Activated naive CD8-positive, alpha-beta T cell treated with anti-CD3 and anti-CD28 coated beads, Interleukin-2, amount 10 ng/mL, durations not matched to agents 7 days and 5 days (primary cell): Measurements from ENCODE around the gene CLCN6. TPM values are rescaled to one million over a fixed set of nuclear protein-coding genes. Genes with fewer than 3 reads are reported as not detected.

Experiments
- ATAC-seq: fragments of 150-1000 bp; cut with Tn5 transposase; one replicate; pipeline ENCODE4 v1.10.0; 2021; ENCODE audit warnings: low read depth, moderate library complexity
- POLR2A ChIA-PET: fragments of 350-600 bp; sonication (Branson Sonifier 250); formaldehyde crosslinking; loops from one replicate; lab custom pipeline; 2021; ENCODE audit warnings: antibody characterized with exemption; lab: Charles Lee
- DNase-seq: peaks from one replicate; pipeline ENCODE4 v3.0.0; 2021
- H3K27ac Mint-ChIP-seq: one replicate; pipeline ENCODE4 v1.8.0; 2022; ENCODE audit warnings: mild to moderate bottlenecking, mixed read lengths
- H3K27me3 Mint-ChIP-seq: one replicate; pipeline ENCODE4 v1.8.0; 2022; ENCODE audit warnings: mild to moderate bottlenecking, moderate library complexity, mixed read lengths
- H3K36me3 Mint-ChIP-seq: one replicate; pipeline ENCODE4 v1.8.0; 2021; ENCODE audit warnings: mild to moderate bottlenecking, mixed read lengths
- H3K4me1 Mint-ChIP-seq: one replicate; pipeline ENCODE4 v1.8.0; 2021; ENCODE audit warnings: mixed read lengths
- H3K4me3 Mint-ChIP-seq: one replicate; pipeline ENCODE4 v1.8.0; 2022; ENCODE audit warnings: mild to moderate bottlenecking, moderate library complexity, mixed read lengths
- H3K9me3 Mint-ChIP-seq: one replicate; pipeline ENCODE4 v1.8.0; 2021; ENCODE audit warnings: mixed read lengths
- total RNA-seq, 2 experiments: library from RNA; stranded (reverse); gene quantifications; one replicate each; pipeline ENCODE4 v1.2.3, GENCODE V29; 2021

The CLCN6 gene
- total RNA-seq, 2 experiments from 2014 or later = 21.9 to 25.5 TPM

- H3K4me3 Mint-ChIP-seq = no peak overlapping the region
- peaks cover 11% of the 10 kb centered on the region for H3K27me3 Mint-ChIP-seq
- no peaks in the 10 kb centered on the region for H3K9me3 Mint-ChIP-seq
- no peak for DNase-seq
- ATAC-seq = no peak
- H3K4me1 Mint-ChIP-seq = peaks cover 5% of the 10 kb centered on the region
- H3K36me3 Mint-ChIP-seq = no peaks in the 10 kb centered on the region
- POLR2A ChIA-PET = interaction anchor here (1.9 kb wide), 1 partner anchor 28 kb away, joined by 5 read pairs; no protein-coding TSS in a partner anchor
- H3K27ac Mint-ChIP-seq = no peak overlapping the region
Measured at GRCh38 chr1:11879311-11880180, 73.6 kb downstream of the CLCN6 start.

GRCh38 chr1:11880181-11880575, 74.2 kb downstream of the CLCN6 start:
- no peaks in the 10 kb centered on the region for H3K9me3 Mint-ChIP-seq
- no peak overlapping the region for H3K4me3 Mint-ChIP-seq
- ATAC-seq = no peak
- peaks cover 11% of the 10 kb centered on the region for H3K27me3 Mint-ChIP-seq
- no peak overlapping the region for H3K27ac Mint-ChIP-seq
- no peaks in the 10 kb centered on the region for H3K36me3 Mint-ChIP-seq
- POLR2A ChIA-PET = no interaction called here
- H3K4me1 Mint-ChIP-seq = peaks cover 5% of the 10 kb centered on the region
- no peak for DNase-seq

- POLR2A ChIA-PET = interaction anchor here (1.9 kb wide), 1 partner anchor 27 kb away, joined by 7 read pairs; no protein-coding TSS in a partner anchor
- H3K4me3 Mint-ChIP-seq = no peak overlapping the region
Measured at GRCh38 chr1:11880911-11881748, 75.1 kb downstream of the CLCN6 start.

GRCh38 chr1:11881749-11882441, 75.9 kb downstream of the CLCN6 start:
- DNase-seq (no peak), ATAC-seq (no peak)
- Mint-ChIP-seq H3K27ac (peak overlapping the region; percentile 15), H3K36me3 (no peaks in the 10 kb centered on the region), H3K4me3 (no peak overlapping the region), H3K27me3 (peaks cover 6% of the 10 kb centered on the region), H3K9me3 (no peaks in the 10 kb centered on the region), H3K4me1 (peaks cover 5% of the 10 kb centered on the region)
- POLR2A ChIA-PET = interaction anchor here (1.9 kb wide), 1 partner anchor 26 kb away, joined by 7 read pairs; no protein-coding TSS in a partner anchor

More at GRCh38 chr1:11880911-11881748, 75.1 kb downstream of the CLCN6 start:
- Mint-ChIP-seq H3K4me1 (peaks cover 5% of the 10 kb centered on the region), H3K9me3 (no peaks in the 10 kb centered on the region), H3K27ac (no peak overlapping the region), H3K27me3 (peaks cover 11% of the 10 kb centered on the region), H3K36me3 (no peaks in the 10 kb centered on the region)
- DNase-seq (no peak), ATAC-seq (no peak)

- Mint-ChIP-seq H3K27ac (no peak overlapping the region), H3K27me3 (peaks cover 6% of the 10 kb centered on the region), H3K4me1 (peaks cover 5% of the 10 kb centered on the region), H3K36me3 (no peaks in the 10 kb centered on the region), H3K9me3 (no peaks in the 10 kb centered on the region), H3K4me3 (no peak overlapping the region)
- peak; percentile 85 for ATAC-seq
- POLR2A ChIA-PET = interaction anchor here (1.9 kb wide), 1 partner anchor 25 kb away, joined by 7 read pairs; no protein-coding TSS in a partner anchor
- DNase-seq = no peak
Measured at GRCh38 chr1:11882814-11883538, 77.0 kb downstream of the CLCN6 start.

GRCh38 chr1:11885916-11886315, 79.9 kb downstream of the CLCN6 start:
- Mint-ChIP-seq H3K27me3 (peaks cover 7% of the 10 kb centered on the region), H3K9me3 (no peaks in the 10 kb centered on the region), H3K4me3 (no peak overlapping the region), H3K4me1 (peaks cover 5% of the 10 kb centered on the region), H3K36me3 (no peaks in the 10 kb centered on the region), H3K27ac (no peak overlapping the region)
- POLR2A ChIA-PET = interaction anchor here (1.9 kb wide), 1 partner anchor 22 kb away, joined by 11 read pairs; no protein-coding TSS in a partner anchor
- no peak for ATAC-seq
- no peak for DNase-seq

GRCh38 chr1:11886986-11887665, 81.1 kb downstream of the CLCN6 start:
- DNase-seq (no peak), ATAC-seq (no peak)
- H3K4me3 Mint-ChIP-seq = no peak overlapping the region
- POLR2A ChIA-PET = interaction anchor here (1.4 to 1.9 kb wide), 2 partner anchors 21 to 23 kb away, joined by 7 to 11 read pairs; no protein-coding TSS in a partner anchor
- no peaks in the 10 kb centered on the region for H3K9me3 Mint-ChIP-seq
- peaks cover 5% of the 10 kb centered on the region for H3K4me1 Mint-ChIP-seq
- peaks cover 5% of the 10 kb centered on the region for H3K27me3 Mint-ChIP-seq
- no peaks in the 10 kb centered on the region for H3K36me3 Mint-ChIP-seq
- H3K27ac Mint-ChIP-seq = no peak overlapping the region

- H3K9me3 Mint-ChIP-seq = no peaks in the 10 kb centered on the region
- no peak overlapping the region for H3K27ac Mint-ChIP-seq
- H3K4me1 Mint-ChIP-seq = peaks cover 5% of the 10 kb centered on the region
- DNase-seq (no peak), ATAC-seq (no peak)
- H3K4me3 Mint-ChIP-seq = no peak overlapping the region
- H3K36me3 Mint-ChIP-seq = no peaks in the 10 kb centered on the region
- POLR2A ChIA-PET = interaction anchor here (1.4 kb wide), 1 partner anchor 22 kb away, joined by 7 read pairs; no protein-coding TSS in a partner anchor
- H3K27me3 Mint-ChIP-seq = peaks cover 5% of the 10 kb centered on the region
Measured at GRCh38 chr1:11887666-11888007, 81.6 kb downstream of the CLCN6 start.

- ATAC-seq (no peak), DNase-seq (no peak)
- H3K36me3 Mint-ChIP-seq = no peaks in the 10 kb centered on the region
- peaks cover 10% of the 10 kb centered on the region for H3K27me3 Mint-ChIP-seq
- no peaks in the 10 kb centered on the region for H3K4me1 Mint-ChIP-seq
- no peaks in the 10 kb centered on the region for H3K9me3 Mint-ChIP-seq
- no peak overlapping the region for H3K4me3 Mint-ChIP-seq
- POLR2A ChIA-PET = interaction anchor here (0.6 kb wide), 1 partner anchor 20 kb away, joined by 3 read pairs; no protein-coding TSS in a partner anchor
- no peak overlapping the region for H3K27ac Mint-ChIP-seq
Measured at GRCh38 chr1:11888206-11888876, 82.3 kb downstream of the CLCN6 start.

GRCh38 chr1:11888877-11889208, 82.9 kb downstream of the CLCN6 start:
- Mint-ChIP-seq H3K27ac (no peak overlapping the region), H3K4me1 (peaks cover under 1% of the 10 kb centered on the region), H3K36me3 (no peaks in the 10 kb centered on the region), H3K27me3 (peaks cover 11% of the 10 kb centered on the region), H3K9me3 (no peaks in the 10 kb centered on the region), H3K4me3 (no peak overlapping the region)
- POLR2A ChIA-PET = no interaction called here
- DNase-seq (no peak), ATAC-seq (no peak)

GRCh38 chr1:11891433-11892186, 85.6 kb downstream of the CLCN6 start:
- no peaks in the 10 kb centered on the region for H3K36me3 Mint-ChIP-seq
- no peak overlapping the region for H3K27ac Mint-ChIP-seq
- DNase-seq = no peak
- H3K27me3 Mint-ChIP-seq = peaks cover 22% of the 10 kb centered on the region
- peaks cover 3% of the 10 kb centered on the region for H3K4me1 Mint-ChIP-seq
- H3K9me3 Mint-ChIP-seq = no peaks in the 10 kb centered on the region
- ATAC-seq = no peak
- POLR2A ChIA-PET = interaction anchor here (1.4 kb wide), 1 partner anchor 17 kb away, joined by 10 read pairs; no protein-coding TSS in a partner anchor
- H3K4me3 Mint-ChIP-seq = no peak overlapping the region
